Suppressor macrophage (primary cell): ENCODE data around the gene SEMA5A.
"Not testable (repeated sequence)": the region's sequence is repeated elsewhere in the genome, so short reads cannot be mapped to it uniquely, and the experiment has no call there.

Experiments
- DNase-seq, 4 experiments: peaks; one replicate each; pipeline ENCODE4 v3.0.0-alpha.2; 2020 to 2022

Gene SEMA5A

GRCh38 chr5:9354336-9355081 lies 191.4 kb downstream of the SEMA5A start:
- DNase-seq, result no peak

- DNase-seq, result not testable (repeated sequence)
Observed at GRCh38 chr5:9353048-9353447, 192.8 kb downstream of the SEMA5A start.

- DNase-seq, result no peak
Observed at GRCh38 chr5:9351546-9351945, 194.3 kb downstream of the SEMA5A start.

- DNase-seq, result no peak
Observed at GRCh38 chr5:9350301-9350797, 195.5 kb downstream of the SEMA5A start.

GRCh38 chr5:9348401-9348996 lies 197.4 kb downstream of the SEMA5A start:
- DNase-seq, result no peak

- DNase-seq, result no peak
Observed at GRCh38 chr5:9347541-9348295, 198.2 kb downstream of the SEMA5A start.

GRCh38 chr5:9347032-9347431 lies 198.8 kb downstream of the SEMA5A start:
- no peak for DNase-seq

- no peak for DNase-seq
Observed at GRCh38 chr5:9344751-9345240, 201.1 kb downstream of the SEMA5A start.

- DNase-seq, result no peak
Observed at GRCh38 chr5:9343146-9343850, 202.6 kb downstream of the SEMA5A start.

- no peak for DNase-seq
Observed at GRCh38 chr5:9342161-9342787, 203.6 kb downstream of the SEMA5A start.

- DNase-seq, result no peak
Observed at GRCh38 chr5:9340085-9340484, 205.8 kb downstream of the SEMA5A start.

GRCh38 chr5:9339206-9339818 lies 206.6 kb downstream of the SEMA5A start:
- DNase-seq, result peak in 2 of 4 experiments; percentile 1 to 3

GRCh38 chr5:9338796-9339195 lies 207.1 kb downstream of the SEMA5A start:
- no peak for DNase-seq

GRCh38 chr5:9337928-9338595 lies 207.8 kb downstream of the SEMA5A start:
- no peak for DNase-seq

- DNase-seq, result no peak
Observed at GRCh38 chr5:9335754-9336495, 209.9 kb downstream of the SEMA5A start.

GRCh38 chr5:9335269-9335668 lies 210.6 kb downstream of the SEMA5A start:
- DNase-seq, result no peak

- DNase-seq, result no peak
Observed at GRCh38 chr5:9332026-9332425, 213.8 kb downstream of the SEMA5A start.

GRCh38 chr5:9331372-9331771 lies 214.5 kb downstream of the SEMA5A start:
- DNase-seq, result no peak

- DNase-seq, result no peak
Observed at GRCh38 chr5:9329125-9329524, 216.8 kb downstream of the SEMA5A start.

GRCh38 chr5:9325549-9325948 lies 220.3 kb downstream of the SEMA5A start:
- no peak for DNase-seq
